Measurements from ENCODE around the gene CACNB3.
"Not testable (repeated sequence)": the region's sequence is repeated elsewhere in the genome, so short reads cannot be mapped to it uniquely, and the experiment has no call there.

DNA sequence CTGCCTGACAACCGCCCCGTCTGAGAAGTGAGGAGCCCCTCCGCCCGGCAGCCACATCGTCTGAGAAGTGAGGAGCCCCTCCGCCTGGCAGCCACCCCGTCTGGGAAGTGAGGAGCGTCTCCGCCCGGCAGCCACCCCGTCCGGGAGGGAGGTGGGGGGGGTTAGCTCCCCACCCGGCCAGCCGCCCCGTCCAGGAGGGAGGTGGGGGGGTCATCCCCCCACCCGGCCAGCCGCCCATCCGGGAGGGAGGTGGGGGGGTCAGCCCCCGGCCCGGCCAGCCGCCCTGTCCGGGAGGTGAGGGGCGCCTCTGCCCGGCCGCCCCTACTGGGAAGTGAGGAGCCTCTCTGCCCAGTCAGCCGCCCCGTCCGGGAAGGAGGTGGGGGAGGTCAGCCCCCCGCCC lies 23.7 kb downstream of the CACNB3 start:
- not testable (repeated sequence) for TF ChIP-seq EZH2 (IDR thresholded peaks at IDR 0.05; ENCODE audit: low read depth, low read length, severe bottlenecking); EP300 (IDR thresholded peaks at IDR 0.05; ENCODE audit: borderline replicate concordance in 1 of 2, low read depth in 2 of 2, low read length in 2 of 2); POLR2A (IDR thresholded peaks at IDR 0.05; ENCODE audit: control extremely low read depth in 1 of 2, low read depth in 2 of 2, low read length in 2 of 2); ZNF274 (IDR thresholded peaks at IDR 0.05; ENCODE audit: borderline replicate concordance, extremely low read depth, low read length); RAD21 (IDR thresholded peaks at IDR 0.05 in 1 of 2, conservative IDR thresholded peaks at IDR 0.05 in 1 of 2; ENCODE audit: low read depth in 2 of 2, low read length in 2 of 2); RNF2 (IDR thresholded peaks at IDR 0.05; ENCODE audit: borderline replicate concordance, low read depth, low read length, missing control alignments, poor library complexity, severe bottlenecking); JUN (IDR thresholded peaks at IDR 0.05; ENCODE audit: low read depth, low read length); POLR2AphosphoS5 (IDR thresholded peaks at IDR 0.05; ENCODE audit: low read depth, low read length); ATF3 (IDR thresholded peaks at IDR 0.05; ENCODE audit: insufficient read depth, low read depth, low read length); HDAC6 (IDR thresholded peaks at IDR 0.05; ENCODE audit: low read depth, low read length); MAX (IDR thresholded peaks at IDR 0.05); EGR1 (IDR thresholded peaks at IDR 0.05; ENCODE audit: borderline replicate concordance, low read depth, low read length)
- TF ChIP-seq, protein P1, sequence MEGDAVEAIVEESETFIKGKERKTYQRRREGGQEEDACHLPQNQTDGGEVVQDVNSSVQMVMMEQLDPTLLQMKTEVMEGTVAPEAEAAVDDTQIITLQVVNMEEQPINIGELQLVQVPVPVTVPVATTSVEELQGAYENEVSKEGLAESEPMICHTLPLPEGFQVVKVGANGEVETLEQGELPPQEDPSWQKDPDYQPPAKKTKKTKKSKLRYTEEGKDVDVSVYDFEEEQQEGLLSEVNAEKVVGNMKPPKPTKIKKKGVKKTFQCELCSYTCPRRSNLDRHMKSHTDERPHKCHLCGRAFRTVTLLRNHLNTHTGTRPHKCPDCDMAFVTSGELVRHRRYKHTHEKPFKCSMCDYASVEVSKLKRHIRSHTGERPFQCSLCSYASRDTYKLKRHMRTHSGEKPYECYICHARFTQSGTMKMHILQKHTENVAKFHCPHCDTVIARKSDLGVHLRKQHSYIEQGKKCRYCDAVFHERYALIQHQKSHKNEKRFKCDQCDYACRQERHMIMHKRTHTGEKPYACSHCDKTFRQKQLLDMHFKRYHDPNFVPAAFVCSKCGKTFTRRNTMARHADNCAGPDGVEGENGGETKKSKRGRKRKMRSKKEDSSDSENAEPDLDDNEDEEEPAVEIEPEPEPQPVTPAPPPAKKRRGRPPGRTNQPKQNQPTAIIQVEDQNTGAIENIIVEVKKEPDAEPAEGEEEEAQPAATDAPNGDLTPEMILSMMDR (IDR thresholded peaks at IDR 0.05; ENCODE audit: control extremely low read depth in 1 of 3, insufficient read depth in 1 of 3, low read depth in 1 of 3, low read length in 3 of 3) = not testable (repeated sequence)

All from H1 (cell line).